Ovary (tissue), 3 donors: ENCODE data around the gene ATL1.

ENCODE experiments used
- POLR2A ChIP-seq: fragments of 450-650 bp; IDR thresholded peaks from one replicate; pipeline ENCODE4 v1.6.1; 2017; ENCODE audit warnings: antibody characterized with exemption, mild to moderate bottlenecking, moderate library complexity
- TF ChIP-seq, protein P1 (sequence below), 3 donors: fragments of 450-650 bp in 2 of 3; fragments of 200-600 bp in 1 of 3; IDR thresholded peaks; one replicate each; pipeline versions ENCODE4 v1.5.1 to v1.8.0; 2016 to 2022; ENCODE audit warnings: antibody characterized with exemption in 3 of 3, mild to moderate bottlenecking in 1 of 3
- donor health status: DM: no; HTN: no; CAD: no.

DNA sequence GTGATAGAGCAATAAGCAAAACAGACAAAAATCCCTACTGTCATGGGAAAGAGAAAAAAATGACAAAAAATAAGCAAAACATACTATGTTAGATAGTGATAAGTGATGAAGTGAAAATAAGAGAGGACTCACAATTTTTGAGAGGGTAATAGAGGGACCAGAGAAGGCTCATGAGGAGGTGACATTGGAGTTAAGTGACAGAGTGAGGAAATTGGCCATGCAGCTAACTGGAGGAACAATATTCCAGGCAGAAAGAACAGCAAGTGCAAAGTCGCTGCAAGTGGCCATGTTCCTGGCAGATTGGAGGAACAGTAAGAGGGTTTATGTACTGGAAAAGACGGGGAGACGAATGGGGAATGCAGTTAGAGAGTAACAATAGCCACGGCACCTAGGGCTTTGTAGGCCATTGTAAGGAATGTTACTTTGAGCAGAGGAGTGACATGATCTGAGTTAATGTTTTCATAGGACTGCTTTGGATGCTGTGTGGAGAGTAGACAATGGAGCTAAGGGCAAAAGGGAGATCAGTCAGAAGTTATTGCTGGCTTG is 109.6 kb downstream of the ATL1 start:
- TF ChIP-seq, protein P1, sequence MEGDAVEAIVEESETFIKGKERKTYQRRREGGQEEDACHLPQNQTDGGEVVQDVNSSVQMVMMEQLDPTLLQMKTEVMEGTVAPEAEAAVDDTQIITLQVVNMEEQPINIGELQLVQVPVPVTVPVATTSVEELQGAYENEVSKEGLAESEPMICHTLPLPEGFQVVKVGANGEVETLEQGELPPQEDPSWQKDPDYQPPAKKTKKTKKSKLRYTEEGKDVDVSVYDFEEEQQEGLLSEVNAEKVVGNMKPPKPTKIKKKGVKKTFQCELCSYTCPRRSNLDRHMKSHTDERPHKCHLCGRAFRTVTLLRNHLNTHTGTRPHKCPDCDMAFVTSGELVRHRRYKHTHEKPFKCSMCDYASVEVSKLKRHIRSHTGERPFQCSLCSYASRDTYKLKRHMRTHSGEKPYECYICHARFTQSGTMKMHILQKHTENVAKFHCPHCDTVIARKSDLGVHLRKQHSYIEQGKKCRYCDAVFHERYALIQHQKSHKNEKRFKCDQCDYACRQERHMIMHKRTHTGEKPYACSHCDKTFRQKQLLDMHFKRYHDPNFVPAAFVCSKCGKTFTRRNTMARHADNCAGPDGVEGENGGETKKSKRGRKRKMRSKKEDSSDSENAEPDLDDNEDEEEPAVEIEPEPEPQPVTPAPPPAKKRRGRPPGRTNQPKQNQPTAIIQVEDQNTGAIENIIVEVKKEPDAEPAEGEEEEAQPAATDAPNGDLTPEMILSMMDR (IDR thresholded peaks at IDR 0.05): no peak
- TF ChIP-seq POLR2A: no peak
